Measurements from ENCODE around the gene EDIL3. TPM values are rescaled to one million over a fixed set of nuclear protein-coding genes. Genes with fewer than 3 reads are reported as not detected.

The EDIL3 gene
- total and polyA plus RNA-seq, 11 donors, result 1.3 to 38.2 (median 18.3) TPM

DNA sequence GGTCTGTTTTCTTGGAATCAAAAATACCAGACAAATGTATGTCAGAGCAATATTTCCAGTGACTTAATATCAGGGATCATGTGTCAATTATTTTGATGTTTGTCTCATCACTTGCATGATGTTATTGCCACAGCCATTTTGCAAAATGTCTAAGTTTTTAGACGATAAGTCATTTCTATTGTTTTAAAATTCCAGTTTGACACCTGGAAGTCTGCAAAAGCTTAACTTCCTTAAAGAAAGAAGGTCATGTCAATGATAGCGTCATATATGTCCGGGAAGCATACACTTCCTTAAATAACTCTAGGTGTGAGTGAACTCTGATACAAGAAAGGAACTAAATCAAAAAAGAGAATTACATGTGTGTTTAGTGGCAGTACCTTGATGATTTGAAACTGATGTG, 259.5 kb downstream of the EDIL3 start:
- 62 to 67% (median 67%) methylated on average over 3 of the region's 3 CpGs for WGBS, 4 donors
- no peaks in the 10 kb centered on the region for H3K9me3 ChIP-seq
- no peak overlapping the region for H3K4me3 ChIP-seq
- H3K36me3 ChIP-seq, result no peaks in the 10 kb centered on the region
- ATAC-seq (no peak), DNase-seq (no peak)
- no peaks in the 10 kb centered on the region for H3K27me3 ChIP-seq
- no peaks in the 10 kb centered on the region for H3K4me1 ChIP-seq
- intact Hi-C loops (cut with DNase I), result no loop called here
- TF ChIP-seq, protein P1, sequence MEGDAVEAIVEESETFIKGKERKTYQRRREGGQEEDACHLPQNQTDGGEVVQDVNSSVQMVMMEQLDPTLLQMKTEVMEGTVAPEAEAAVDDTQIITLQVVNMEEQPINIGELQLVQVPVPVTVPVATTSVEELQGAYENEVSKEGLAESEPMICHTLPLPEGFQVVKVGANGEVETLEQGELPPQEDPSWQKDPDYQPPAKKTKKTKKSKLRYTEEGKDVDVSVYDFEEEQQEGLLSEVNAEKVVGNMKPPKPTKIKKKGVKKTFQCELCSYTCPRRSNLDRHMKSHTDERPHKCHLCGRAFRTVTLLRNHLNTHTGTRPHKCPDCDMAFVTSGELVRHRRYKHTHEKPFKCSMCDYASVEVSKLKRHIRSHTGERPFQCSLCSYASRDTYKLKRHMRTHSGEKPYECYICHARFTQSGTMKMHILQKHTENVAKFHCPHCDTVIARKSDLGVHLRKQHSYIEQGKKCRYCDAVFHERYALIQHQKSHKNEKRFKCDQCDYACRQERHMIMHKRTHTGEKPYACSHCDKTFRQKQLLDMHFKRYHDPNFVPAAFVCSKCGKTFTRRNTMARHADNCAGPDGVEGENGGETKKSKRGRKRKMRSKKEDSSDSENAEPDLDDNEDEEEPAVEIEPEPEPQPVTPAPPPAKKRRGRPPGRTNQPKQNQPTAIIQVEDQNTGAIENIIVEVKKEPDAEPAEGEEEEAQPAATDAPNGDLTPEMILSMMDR (IDR thresholded peaks at IDR 0.05), result no peak
- TF ChIP-seq POLR2A (IDR thresholded peaks at IDR 0.05), result no peak
- H3K27ac ChIP-seq, result no peak overlapping the region

DNA sequence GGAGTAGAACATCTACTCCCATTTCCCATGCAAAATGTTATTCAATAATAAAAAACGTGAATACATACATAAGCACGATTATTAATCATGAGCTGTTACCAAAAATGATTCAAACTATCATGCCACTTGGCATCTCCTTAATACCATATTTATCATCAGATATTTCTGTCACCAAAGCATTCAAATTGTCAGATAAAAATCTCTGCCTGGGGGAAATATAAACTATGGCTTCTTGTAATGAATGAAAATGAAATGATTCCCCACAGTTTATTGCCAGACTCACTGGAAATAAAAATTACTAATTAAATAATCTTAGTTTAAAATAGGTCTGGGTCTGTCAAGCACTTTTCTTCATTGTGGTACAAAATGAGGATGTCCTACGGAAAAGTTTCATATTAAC, 265.4 kb downstream of the EDIL3 start:
- intact Hi-C loops (cut with DNase I), result no loop called here
- ATAC-seq, result no peak
- DNase-seq, result no peak
- Histone ChIP-seq H3K9me3 (no peaks in the 10 kb centered on the region), H3K27ac (no peak overlapping the region), H3K4me3 (no peak overlapping the region), H3K4me1 (no peaks in the 10 kb centered on the region), H3K36me3 (no peaks in the 10 kb centered on the region), H3K27me3 (no peaks in the 10 kb centered on the region)
- TF ChIP-seq, protein P1 (IDR thresholded peaks at IDR 0.05), result no peak
- no peak for TF ChIP-seq POLR2A (IDR thresholded peaks at IDR 0.05)
- 68 to 83% (median 78%) methylated on average over 3 of the region's 3 CpGs for WGBS, 4 donors

DNA sequence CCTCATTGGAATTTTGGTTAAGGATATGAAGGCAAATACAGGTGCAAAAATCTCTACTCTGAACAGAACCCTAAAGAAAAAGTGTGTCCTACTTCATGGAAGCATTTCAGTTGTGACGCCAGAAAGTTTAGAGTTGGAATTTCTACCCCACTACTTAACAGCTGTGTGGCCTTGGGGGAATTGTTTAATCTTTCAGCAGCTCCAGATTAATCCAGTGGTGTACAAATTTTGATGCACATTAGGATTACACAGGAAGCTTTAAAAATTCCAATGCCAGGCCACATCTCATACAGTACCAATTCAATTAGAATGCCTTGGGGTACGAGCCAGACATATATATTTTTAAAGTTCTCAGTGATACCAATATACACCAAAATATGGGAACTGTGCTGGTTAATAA, 266.1 kb downstream of the EDIL3 start:
- Histone ChIP-seq H3K27ac (no peak overlapping the region), H3K36me3 (no peaks in the 10 kb centered on the region), H3K9me3 (no peaks in the 10 kb centered on the region), H3K4me1 (no peaks in the 10 kb centered on the region), H3K27me3 (no peaks in the 10 kb centered on the region), H3K4me3 (no peak overlapping the region)
- ATAC-seq (no peak), DNase-seq (no peak)
- no peak for TF ChIP-seq POLR2A (IDR thresholded peaks at IDR 0.05)
- TF ChIP-seq, protein P1 (IDR thresholded peaks at IDR 0.05), result no peak
- intact Hi-C loops (cut with DNase I), result no loop called here
- WGBS, 4 donors, result 73 to 83% (median 79%) methylated on average over 2 of the region's 2 CpGs

DNA sequence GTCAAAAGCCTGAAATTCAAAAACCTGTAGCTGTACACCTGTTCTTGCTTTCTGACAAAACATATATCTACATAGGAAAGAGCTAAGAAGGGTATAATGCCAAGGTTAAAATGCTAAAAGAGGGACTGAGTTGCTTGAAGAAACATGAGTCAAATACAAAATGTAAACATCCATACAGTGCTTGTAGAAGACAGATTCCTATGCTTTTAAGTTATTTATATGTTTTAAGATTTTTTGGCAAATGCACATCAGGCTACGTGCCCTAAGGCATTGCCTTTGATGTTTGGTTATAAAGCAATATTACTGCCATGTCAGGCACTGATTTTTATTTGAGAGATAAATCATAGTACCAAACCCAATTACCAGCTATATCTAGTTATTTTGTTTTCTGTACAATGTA, 269.0 kb downstream of the EDIL3 start:
- ATAC-seq (no peak), DNase-seq (no peak)
- intact Hi-C loops (cut with DNase I), result no loop called here
- H3K27ac ChIP-seq, result no peak overlapping the region
- 67 to 88% (median 82%) methylated on average over 1 of the region's 1 CpG for whole genome bisulfite sequencing, 4 donors
- no peaks in the 10 kb centered on the region for H3K4me1 ChIP-seq
- no peaks in the 10 kb centered on the region for H3K36me3 ChIP-seq
- H3K9me3 ChIP-seq, result no peaks in the 10 kb centered on the region
- TF ChIP-seq, protein P1 (IDR thresholded peaks at IDR 0.05), result no peak
- no peak for TF ChIP-seq POLR2A (IDR thresholded peaks at IDR 0.05)
- no peak overlapping the region for H3K4me3 ChIP-seq
- H3K27me3 ChIP-seq, result no peaks in the 10 kb centered on the region
